HL-60 (cell line): ENCODE results near the gene BCAS3.

ENCODE experiments used
- DNase-seq, 2 experiments: peaks; one replicate each; pipeline ENCODE4 v3.0.0-alpha.2; 2010 to 2020; ENCODE audit warnings: low read depth in 1 of 2, low spot score in 1 of 2
- H3K27ac ChIP-seq: fragments of 250-450 bp; sonication (Bioruptor Pico); replicated peaks from 2 replicates; pipeline ENCODE4 v1.5.1; 2020; ENCODE audit warnings: mild to moderate bottlenecking, moderate library complexity
- H3K27me3 ChIP-seq: fragments of 250-450 bp; sonication (Bioruptor Pico); 2 replicates; pipeline ENCODE4 v1.5.1; 2021; ENCODE audit warnings: mild to moderate bottlenecking, moderate library complexity; ENCODE audit not compliant: insufficient read depth, poor library complexity, severe bottlenecking
- H3K4me3 ChIP-seq: replicated peaks from 2 replicates; pipeline ENCODE4 v1.5.1; 2011; ENCODE audit warnings: mild to moderate bottlenecking, control low read depth, low read length; ENCODE audit not compliant: insufficient read depth
- GABPA ChIP-seq: IDR thresholded peaks from 2 replicates; pipeline ENCODE4 v1.6.1; 2012; ENCODE audit warnings: low read depth
- POLR2AphosphoS5 ChIP-seq: IDR thresholded peaks from 2 replicates; pipeline ENCODE4 v1.6.1; 2012; ENCODE audit warnings: low read depth
- SPI1 ChIP-seq: IDR thresholded peaks from 2 replicates; pipeline ENCODE4 v1.6.1; 2012; ENCODE audit warnings: low read depth, mild to moderate bottlenecking, borderline replicate concordance
- TF ChIP-seq, protein P1 (sequence below): IDR thresholded peaks from 2 replicates; pipeline ENCODE4 v1.6.1; 2012; ENCODE audit warnings: low read depth; ENCODE audit not compliant: insufficient replicate concordance
- TF ChIP-seq, protein P2 (sequence below): IDR thresholded peaks from one replicate; pipeline ENCODE4 v1.5.1; 2011; ENCODE audit warnings: low read length, control low read depth, inconsistent platforms; ENCODE audit not compliant: insufficient read depth

Gene BCAS3

DNA sequence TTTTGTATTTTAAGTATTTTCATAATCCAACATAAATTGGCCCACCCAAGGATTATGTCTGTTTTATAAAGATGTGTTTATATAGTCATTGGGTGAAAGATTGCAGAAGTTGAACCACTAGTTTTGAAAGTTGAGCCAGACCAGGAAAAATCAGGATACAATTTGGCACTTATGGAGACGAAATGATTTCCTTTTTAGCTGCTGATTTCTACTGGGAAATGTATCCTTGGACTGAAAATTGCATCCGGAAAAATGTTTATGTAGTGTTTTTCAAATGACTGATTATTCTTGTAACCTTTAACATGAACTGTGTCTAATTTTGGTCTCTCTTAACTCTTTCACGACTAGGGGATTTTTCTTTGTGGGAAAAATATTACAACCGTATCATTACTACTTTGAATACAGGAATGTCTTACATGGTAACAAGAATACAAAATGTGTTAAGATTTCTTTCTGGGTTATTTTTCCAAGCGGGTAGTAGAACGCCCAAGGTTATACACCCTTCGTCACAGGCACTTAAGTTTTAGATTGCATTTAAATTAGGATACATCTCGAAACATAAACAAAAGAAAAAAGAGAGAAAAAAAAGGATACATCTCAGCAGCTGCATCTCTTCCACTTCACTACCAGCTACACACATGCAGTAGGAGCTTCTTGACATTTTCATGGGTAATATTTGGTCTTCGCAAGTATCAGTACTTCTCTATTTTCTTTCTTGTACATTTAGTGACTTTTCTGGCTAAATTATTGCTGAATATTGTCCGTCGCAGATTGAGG is 449.0 kb downstream of the BCAS3 start:
- no peak overlapping the region for H3K27ac ChIP-seq
- no peak overlapping the region for H3K4me3 ChIP-seq
- H3K27me3 ChIP-seq = no peaks in the 10 kb centered on the region
- TF ChIP-seq, protein P1, sequence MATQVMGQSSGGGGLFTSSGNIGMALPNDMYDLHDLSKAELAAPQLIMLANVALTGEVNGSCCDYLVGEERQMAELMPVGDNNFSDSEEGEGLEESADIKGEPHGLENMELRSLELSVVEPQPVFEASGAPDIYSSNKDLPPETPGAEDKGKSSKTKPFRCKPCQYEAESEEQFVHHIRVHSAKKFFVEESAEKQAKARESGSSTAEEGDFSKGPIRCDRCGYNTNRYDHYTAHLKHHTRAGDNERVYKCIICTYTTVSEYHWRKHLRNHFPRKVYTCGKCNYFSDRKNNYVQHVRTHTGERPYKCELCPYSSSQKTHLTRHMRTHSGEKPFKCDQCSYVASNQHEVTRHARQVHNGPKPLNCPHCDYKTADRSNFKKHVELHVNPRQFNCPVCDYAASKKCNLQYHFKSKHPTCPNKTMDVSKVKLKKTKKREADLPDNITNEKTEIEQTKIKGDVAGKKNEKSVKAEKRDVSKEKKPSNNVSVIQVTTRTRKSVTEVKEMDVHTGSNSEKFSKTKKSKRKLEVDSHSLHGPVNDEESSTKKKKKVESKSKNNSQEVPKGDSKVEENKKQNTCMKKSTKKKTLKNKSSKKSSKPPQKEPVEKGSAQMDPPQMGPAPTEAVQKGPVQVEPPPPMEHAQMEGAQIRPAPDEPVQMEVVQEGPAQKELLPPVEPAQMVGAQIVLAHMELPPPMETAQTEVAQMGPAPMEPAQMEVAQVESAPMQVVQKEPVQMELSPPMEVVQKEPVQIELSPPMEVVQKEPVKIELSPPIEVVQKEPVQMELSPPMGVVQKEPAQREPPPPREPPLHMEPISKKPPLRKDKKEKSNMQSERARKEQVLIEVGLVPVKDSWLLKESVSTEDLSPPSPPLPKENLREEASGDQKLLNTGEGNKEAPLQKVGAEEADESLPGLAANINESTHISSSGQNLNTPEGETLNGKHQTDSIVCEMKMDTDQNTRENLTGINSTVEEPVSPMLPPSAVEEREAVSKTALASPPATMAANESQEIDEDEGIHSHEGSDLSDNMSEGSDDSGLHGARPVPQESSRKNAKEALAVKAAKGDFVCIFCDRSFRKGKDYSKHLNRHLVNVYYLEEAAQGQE = no peak
- TF ChIP-seq, protein P2, sequence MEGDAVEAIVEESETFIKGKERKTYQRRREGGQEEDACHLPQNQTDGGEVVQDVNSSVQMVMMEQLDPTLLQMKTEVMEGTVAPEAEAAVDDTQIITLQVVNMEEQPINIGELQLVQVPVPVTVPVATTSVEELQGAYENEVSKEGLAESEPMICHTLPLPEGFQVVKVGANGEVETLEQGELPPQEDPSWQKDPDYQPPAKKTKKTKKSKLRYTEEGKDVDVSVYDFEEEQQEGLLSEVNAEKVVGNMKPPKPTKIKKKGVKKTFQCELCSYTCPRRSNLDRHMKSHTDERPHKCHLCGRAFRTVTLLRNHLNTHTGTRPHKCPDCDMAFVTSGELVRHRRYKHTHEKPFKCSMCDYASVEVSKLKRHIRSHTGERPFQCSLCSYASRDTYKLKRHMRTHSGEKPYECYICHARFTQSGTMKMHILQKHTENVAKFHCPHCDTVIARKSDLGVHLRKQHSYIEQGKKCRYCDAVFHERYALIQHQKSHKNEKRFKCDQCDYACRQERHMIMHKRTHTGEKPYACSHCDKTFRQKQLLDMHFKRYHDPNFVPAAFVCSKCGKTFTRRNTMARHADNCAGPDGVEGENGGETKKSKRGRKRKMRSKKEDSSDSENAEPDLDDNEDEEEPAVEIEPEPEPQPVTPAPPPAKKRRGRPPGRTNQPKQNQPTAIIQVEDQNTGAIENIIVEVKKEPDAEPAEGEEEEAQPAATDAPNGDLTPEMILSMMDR = no peak
- TF ChIP-seq SPI1 (no peak), GABPA (no peak), POLR2AphosphoS5 (no peak)
- no peak for DNase-seq

DNA sequence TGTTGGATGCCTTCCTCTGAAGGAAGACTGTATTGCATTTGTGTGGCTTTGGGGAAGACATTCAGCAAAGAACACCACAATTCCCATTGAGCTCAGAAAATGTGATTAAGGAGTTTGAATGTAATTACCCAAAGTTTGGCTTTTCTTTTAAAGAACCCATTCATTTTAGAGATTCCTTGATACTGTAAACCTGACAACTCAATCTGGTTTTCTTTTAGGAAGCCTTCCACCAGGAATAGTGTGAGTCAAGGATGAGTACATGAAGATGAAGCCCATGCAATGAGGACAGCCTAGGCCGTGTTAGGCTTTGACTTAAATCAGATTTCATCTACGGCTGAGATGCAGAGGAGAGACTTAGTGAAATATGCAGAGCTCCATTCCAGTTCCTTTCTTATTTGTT is 450.3 kb downstream of the BCAS3 start:
- H3K4me3 ChIP-seq = no peak overlapping the region
- no peak overlapping the region; the same call in 1 of the 2 replicates for H3K27ac ChIP-seq
- TF ChIP-seq, protein P1 = no peak
- no peak for TF ChIP-seq POLR2AphosphoS5
- no peak for TF ChIP-seq GABPA
- TF ChIP-seq, protein P2 = no peak
- no peak for TF ChIP-seq SPI1
- H3K27me3 ChIP-seq = no peaks in the 10 kb centered on the region
- no peak for DNase-seq

DNA sequence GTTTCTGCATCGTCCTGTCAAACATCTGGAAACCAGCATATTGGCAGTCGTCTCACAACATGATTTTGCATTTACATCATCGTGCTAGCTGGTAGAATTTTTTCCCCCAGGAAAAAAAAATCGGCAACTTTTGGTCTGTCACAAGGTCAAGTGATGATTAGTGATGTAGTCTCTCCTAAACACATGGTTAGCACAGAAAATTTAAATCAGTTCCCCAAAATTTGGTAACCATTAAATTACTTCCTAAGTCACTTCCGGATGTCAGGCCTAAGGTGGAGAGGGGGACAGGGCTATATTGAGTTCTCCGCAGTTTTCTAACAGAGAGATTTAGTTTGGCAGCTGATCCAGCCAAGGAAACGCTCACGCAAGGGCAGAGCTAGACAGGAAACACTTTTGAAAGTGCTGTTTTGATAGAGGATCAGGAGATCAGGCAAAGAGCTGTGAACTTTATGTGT is 451.0 kb downstream of the BCAS3 start:
- TF ChIP-seq GABPA (no peak), SPI1 (no peak), POLR2AphosphoS5 (no peak)
- TF ChIP-seq, protein P2 = no peak
- TF ChIP-seq, protein P1 = no peak
- DNase-seq = peak in 1 of 2 experiments; percentile 11
- Histone ChIP-seq H3K27ac (no peak overlapping the region; the same call in 1 of the 2 replicates), H3K4me3 (no peak overlapping the region), H3K27me3 (no peaks in the 10 kb centered on the region)
